Testis (tissue), 3 donors: ENCODE data around the gene RSBN1L. TPM values are rescaled to one million over a fixed set of nuclear protein-coding genes. Genes with fewer than 3 reads are reported as not detected.

Source experiments
- DNase-seq: peaks from one replicate; pipeline ENCODE4 v3.0.0-alpha.2; 2019
- H3K27ac ChIP-seq, 2 donors: fragments of 200-600 bp; sonication (generic); one replicate each; pipeline ENCODE4 v1.5.1; 2019
- H3K27me3 ChIP-seq: fragments of 200-600 bp; sonication (generic); one replicate; pipeline ENCODE4 v1.5.1; 2019
- H3K36me3 ChIP-seq: fragments of 200-600 bp; sonication (generic); one replicate; pipeline ENCODE4 v1.5.1; 2017; ENCODE audit warnings: low read depth; ENCODE audit errors: missing control alignments
- H3K4me1 ChIP-seq: fragments of 200-600 bp; sonication (generic); one replicate; pipeline ENCODE4 v1.5.1; 2019
- H3K4me3 ChIP-seq, 2 donors: fragments of 200-600 bp; sonication (generic); one replicate each; pipeline ENCODE4 v1.5.1; 2017 to 2019
- H3K9me3 ChIP-seq: fragments of 200-600 bp; sonication (generic); one replicate; pipeline ENCODE4 v1.5.1; 2017
- POLR2A ChIP-seq: fragments of 450-650 bp; IDR thresholded peaks from one replicate; pipeline ENCODE4 v1.6.1; 2017; ENCODE audit warnings: antibody characterized with exemption, mild to moderate bottlenecking, moderate library complexity
- WGBS, 2 donors: methylation state at CpG; one replicate each; pipeline ENCODE4 v1.1.5; 2018; 5-methylcytosine and 5-hydroxymethylcytosine counted together
- intact Hi-C: fragments of 100-400 bp; cut with DNase I; formaldehyde crosslinking; loops from one replicate; pipeline ENCODE4 v1.15.1; 2023; ENCODE audit warnings: low total_unique reads
- polyA plus RNA-seq: library from polyadenylated mRNA; stranded (reverse); fragments of 350-450 nt; fragmentation: Illumina TruSeq; extraction: RNeasy Lipid Tissue Mini Kit (QIAGEN cat#74804); gene quantifications from one replicate; pipeline ENCODE4 v1.2.3, GENCODE V29; 2014; ENCODE audit warnings: low read depth, low replicate concordance; ENCODE audit not compliant: insufficient read depth
- total RNA-seq, 2 donors: library from RNA; depleted of rRNA; stranded (reverse); fragments of >200 nt; gene quantifications; one replicate each; pipeline ENCODE4 v1.2.3, GENCODE V29; 2016
- TF ChIP-seq, protein P1 (sequence below), 3 experiments: fragments of 450-650 bp in 2 of 3; fragments of 200-600 bp in 1 of 3; sonication (generic) in 1 of 3; IDR thresholded peaks; one replicate each; pipeline ENCODE4 v1.5.1; 2016 to 2019; ENCODE audit warnings: antibody characterized with exemption in 3 of 3, mild to moderate bottlenecking in 2 of 3, moderate library complexity in 1 of 3

The RSBN1L gene
- total and polyA plus RNA-seq, 3 donors from 2014 or later = 33.0 to 40.1 (median 38.1) TPM

DNA sequence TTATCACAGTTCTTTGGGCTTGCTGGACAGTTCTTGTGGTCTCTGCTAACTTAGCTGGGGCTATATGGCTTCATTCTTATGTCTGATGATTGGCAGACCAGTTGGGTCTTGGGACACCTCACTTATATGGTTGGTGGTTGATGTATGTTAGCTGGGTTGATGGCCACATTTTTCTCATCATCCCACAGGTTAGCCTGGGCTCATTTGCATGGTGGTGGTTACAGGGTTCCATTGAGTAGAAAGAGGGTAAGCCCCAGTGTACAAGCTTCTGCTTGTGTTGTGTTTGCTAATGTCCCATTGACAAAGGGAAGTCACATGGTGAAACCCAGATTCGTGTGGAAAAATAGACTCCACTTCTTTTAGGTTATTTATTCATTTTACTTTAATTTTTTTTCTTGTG lies 61.3 kb downstream of the RSBN1L start:
- intact Hi-C loops = no loop called here
- TF ChIP-seq, protein P1, sequence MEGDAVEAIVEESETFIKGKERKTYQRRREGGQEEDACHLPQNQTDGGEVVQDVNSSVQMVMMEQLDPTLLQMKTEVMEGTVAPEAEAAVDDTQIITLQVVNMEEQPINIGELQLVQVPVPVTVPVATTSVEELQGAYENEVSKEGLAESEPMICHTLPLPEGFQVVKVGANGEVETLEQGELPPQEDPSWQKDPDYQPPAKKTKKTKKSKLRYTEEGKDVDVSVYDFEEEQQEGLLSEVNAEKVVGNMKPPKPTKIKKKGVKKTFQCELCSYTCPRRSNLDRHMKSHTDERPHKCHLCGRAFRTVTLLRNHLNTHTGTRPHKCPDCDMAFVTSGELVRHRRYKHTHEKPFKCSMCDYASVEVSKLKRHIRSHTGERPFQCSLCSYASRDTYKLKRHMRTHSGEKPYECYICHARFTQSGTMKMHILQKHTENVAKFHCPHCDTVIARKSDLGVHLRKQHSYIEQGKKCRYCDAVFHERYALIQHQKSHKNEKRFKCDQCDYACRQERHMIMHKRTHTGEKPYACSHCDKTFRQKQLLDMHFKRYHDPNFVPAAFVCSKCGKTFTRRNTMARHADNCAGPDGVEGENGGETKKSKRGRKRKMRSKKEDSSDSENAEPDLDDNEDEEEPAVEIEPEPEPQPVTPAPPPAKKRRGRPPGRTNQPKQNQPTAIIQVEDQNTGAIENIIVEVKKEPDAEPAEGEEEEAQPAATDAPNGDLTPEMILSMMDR (IDR thresholded peaks at IDR 0.05) = no peak
- TF ChIP-seq POLR2A = no peak
- Histone ChIP-seq H3K27me3 (no peaks in the 10 kb centered on the region), H3K4me1 (no peaks in the 10 kb centered on the region), H3K36me3 (no peaks in the 10 kb centered on the region), H3K4me3 (no peak overlapping the region), H3K27ac (no peak overlapping the region), H3K9me3 (no peaks in the 10 kb centered on the region)
- 40 to 54% methylated on average over 1 of the region's 1 CpG for WGBS, 2 donors
- DNase-seq = no peak

DNA sequence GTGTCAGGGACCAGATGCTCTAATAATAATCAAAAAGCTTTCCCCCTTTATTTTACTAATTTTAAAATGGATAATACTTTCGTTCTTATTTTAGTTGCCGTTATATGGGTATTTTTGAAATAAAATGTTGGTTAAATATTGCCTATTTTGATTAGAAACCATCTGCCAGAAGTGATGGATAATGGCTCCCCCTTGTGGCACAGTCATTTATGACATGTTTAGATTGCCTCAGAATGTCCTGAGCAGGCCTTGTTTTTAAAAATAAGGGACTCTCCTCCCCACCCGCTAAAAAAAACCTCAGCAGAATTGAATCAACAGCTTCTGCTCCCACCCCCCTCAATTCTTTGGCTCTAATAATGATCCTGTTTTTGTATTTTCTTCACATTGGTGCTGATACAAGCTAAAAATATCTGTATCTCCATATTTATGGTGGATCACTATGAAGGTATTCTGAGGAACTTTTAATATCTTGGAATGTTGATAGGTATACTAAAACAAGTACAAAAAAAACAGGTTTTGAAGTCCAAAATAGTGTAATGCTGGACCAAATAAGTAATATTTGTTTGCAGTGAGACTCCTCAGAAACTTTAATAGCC lies 63.1 kb downstream of the RSBN1L start:
- Histone ChIP-seq H3K4me3 (no peak overlapping the region), H3K27ac (no peak overlapping the region), H3K9me3 (no peaks in the 10 kb centered on the region), H3K27me3 (no peaks in the 10 kb centered on the region), H3K36me3 (no peaks in the 10 kb centered on the region), H3K4me1 (no peaks in the 10 kb centered on the region)
- 13 to 24% methylated on average over 3 of the region's 3 CpGs for WGBS, 2 donors
- no peak for TF ChIP-seq POLR2A
- TF ChIP-seq, protein P1 (IDR thresholded peaks at IDR 0.05) = peak; percentile 75 to 89 (median 84)
- intact Hi-C loops = no loop called here
- peak; percentile 84 for DNase-seq

DNA sequence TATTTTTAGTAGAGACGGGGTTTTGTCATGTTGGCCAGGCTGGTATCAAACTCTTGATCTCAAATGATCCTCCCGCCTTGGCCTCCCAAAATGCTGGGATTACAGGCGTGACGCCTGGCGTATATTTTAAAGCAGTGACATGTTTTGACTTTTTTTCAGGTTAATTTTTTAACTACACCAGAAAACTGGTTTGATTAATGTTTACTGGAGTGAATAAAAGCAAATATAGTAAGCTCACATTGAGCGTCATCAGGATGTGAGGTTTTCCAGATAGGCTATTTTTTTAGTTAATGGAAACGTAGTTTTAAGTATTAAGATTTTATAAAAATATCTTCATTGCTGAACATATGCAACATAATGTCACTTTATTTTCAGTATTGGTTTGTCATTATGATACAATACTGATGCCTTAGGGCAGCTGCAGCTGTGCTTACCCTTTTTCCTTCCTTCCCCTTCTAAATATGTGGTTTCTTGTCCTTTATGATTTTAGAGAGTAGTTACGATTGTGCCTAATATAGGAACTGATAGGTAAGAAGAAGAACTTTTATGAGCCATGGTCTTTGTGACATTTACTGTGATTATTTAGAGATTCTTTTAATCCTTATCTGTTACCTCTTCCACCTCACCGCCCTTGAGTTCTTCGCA lies 64.7 kb downstream of the RSBN1L start:
- TF ChIP-seq POLR2A = no peak
- TF ChIP-seq, protein P1 (IDR thresholded peaks at IDR 0.05) = no peak
- no peak overlapping the region for H3K27ac ChIP-seq
- WGBS, 2 donors = 86% methylated on average over 10 of the region's 10 CpGs
- H3K4me1 ChIP-seq = no peaks in the 10 kb centered on the region
- no peaks in the 10 kb centered on the region for H3K9me3 ChIP-seq
- DNase-seq = no peak
- intact Hi-C loops = no loop called here
- no peak overlapping the region for H3K4me3 ChIP-seq
- H3K36me3 ChIP-seq = no peaks in the 10 kb centered on the region
- H3K27me3 ChIP-seq = no peaks in the 10 kb centered on the region

DNA sequence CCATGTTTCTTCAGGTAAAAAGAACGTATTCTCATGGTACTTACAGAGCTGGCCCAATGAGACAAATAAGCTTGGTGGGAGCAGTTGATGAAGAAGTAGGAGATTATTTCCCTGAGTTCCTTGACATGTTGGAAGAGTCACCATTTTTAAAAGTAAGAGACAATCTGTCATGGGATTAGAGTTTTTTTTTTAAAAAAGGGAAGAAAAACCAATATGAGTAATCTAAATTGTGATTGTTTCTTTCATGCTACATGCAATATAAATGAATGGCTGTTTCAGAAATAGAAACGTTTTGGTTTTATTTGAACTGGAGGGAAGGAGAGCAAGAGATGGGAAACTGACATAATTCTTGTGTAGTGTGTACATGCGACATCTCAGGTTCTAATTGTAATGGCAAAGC lies 69.2 kb downstream of the RSBN1L start:
- H3K9me3 ChIP-seq = no peaks in the 10 kb centered on the region
- H3K4me3 ChIP-seq = no peak overlapping the region
- intact Hi-C loops = no loop called here
- H3K4me1 ChIP-seq = no peaks in the 10 kb centered on the region
- TF ChIP-seq POLR2A = no peak
- TF ChIP-seq, protein P1 (IDR thresholded peaks at IDR 0.05) = no peak
- no peaks in the 10 kb centered on the region for H3K27me3 ChIP-seq
- H3K27ac ChIP-seq = no peak overlapping the region
- no peak for DNase-seq
- no peaks in the 10 kb centered on the region for H3K36me3 ChIP-seq
- 70 to 75% methylated on average over 3 of the region's 3 CpGs for WGBS, 2 donors
